MM.1S (cell line): ENCODE measurements around the gene DDX55.
"Not testable (repeated sequence)": the region's sequence is repeated elsewhere in the genome, so short reads cannot be mapped to it uniquely, and the experiment has no call there.

Experiments used
- DNase-seq: peaks from one replicate; pipeline ENCODE4 v3.0.0-alpha.2; 2015
- H2AFZ ChIP-seq: fragments of 300-600 bp; sonication (generic); 2 replicates; pipeline ENCODE4 v1.6.0; 2016; ENCODE audit warnings: antibody characterized with exemption, low read length
- H3F3A ChIP-seq: fragments of 300-600 bp; sonication (generic); 2 replicates; pipeline ENCODE4 v1.6.1; 2016; ENCODE audit warnings: mild to moderate bottlenecking, antibody characterized with exemption, low read length, moderate library complexity, mixed read lengths; ENCODE audit not compliant: insufficient read depth
- H3K27ac ChIP-seq: fragments of 300-600 bp; sonication (generic); 2 replicates; pipeline ENCODE4 v1.5.1; 2016; ENCODE audit warnings: mild to moderate bottlenecking, low read length
- H3K27me3 ChIP-seq: fragments of 300-600 bp; sonication (generic); replicated peaks from 2 replicates; pipeline ENCODE4 v1.6.0; 2016; ENCODE audit warnings: low read length; ENCODE audit not compliant: insufficient read depth
- H3K36me3 ChIP-seq: fragments of 300-600 bp; sonication (generic); replicated peaks from 2 replicates; pipeline ENCODE4 v1.6.1; 2016; ENCODE audit warnings: mild to moderate bottlenecking, low read length, mixed read lengths; ENCODE audit not compliant: insufficient read depth
- H3K4me1 ChIP-seq: fragments of 300-600 bp; sonication (generic); 2 replicates; pipeline ENCODE4 v1.6.1; 2016; ENCODE audit warnings: low read length, mixed read lengths
- H3K4me2 ChIP-seq: fragments of 300-600 bp; sonication (generic); 2 replicates; pipeline ENCODE4 v1.6.0; 2016; ENCODE audit warnings: low read depth, low read length
- H3K4me3 ChIP-seq: fragments of 300-600 bp; sonication (generic); 2 replicates; pipeline ENCODE4 v1.5.1; 2016; ENCODE audit warnings: low read length, mixed read lengths
- H3K79me2 ChIP-seq: fragments of 300-600 bp; sonication (generic); 2 replicates; pipeline ENCODE4 v1.6.1; 2016; ENCODE audit warnings: mixed run types, low read length, mixed read lengths
- H3K9ac ChIP-seq: fragments of 300-600 bp; sonication (generic); 2 replicates; pipeline ENCODE4 v1.6.1; 2016; ENCODE audit warnings: low read length, mixed read lengths
- H3K9me2 ChIP-seq: fragments of 300-600 bp; sonication (generic); replicated peaks from 2 replicates; pipeline ENCODE4 v1.6.1; 2016; ENCODE audit warnings: mild to moderate bottlenecking, low read length, mixed read lengths; ENCODE audit not compliant: insufficient read depth
- H3K9me3 ChIP-seq: fragments of 300-600 bp; sonication (generic); replicated peaks from 2 replicates; pipeline ENCODE4 v1.6.1; 2016; ENCODE audit warnings: mild to moderate bottlenecking, low read length, mixed read lengths; ENCODE audit not compliant: insufficient read depth
- H4K20me1 ChIP-seq: fragments of 300-600 bp; sonication (generic); 2 replicates; pipeline ENCODE4 v1.6.1; 2016; ENCODE audit warnings: mild to moderate bottlenecking, low read length, moderate library complexity, mixed read lengths; ENCODE audit not compliant: insufficient read depth
- EZH2 ChIP-seq: fragments of 300-600 bp; sonication (generic); optimal IDR thresholded peaks from 2 replicates; pipeline ENCODE3; 2017; ENCODE audit warnings: low read depth, mild to moderate bottlenecking, antibody characterized with exemption, low read length, mixed read lengths
- EZH2phosphoT487 ChIP-seq: fragments of 300-600 bp; sonication (generic); IDR thresholded peaks from 2 replicates; pipeline ENCODE4 v1.6.1; 2018; ENCODE audit warnings: antibody characterized with exemption, low read length
- TF ChIP-seq, protein P1 (sequence below): fragments of 300-600 bp; sonication (generic); IDR thresholded peaks from 2 replicates; pipeline ENCODE4 v1.5.1; 2016; ENCODE audit warnings: antibody characterized with exemption, low read length, mixed read lengths

Gene DDX55

DNA sequence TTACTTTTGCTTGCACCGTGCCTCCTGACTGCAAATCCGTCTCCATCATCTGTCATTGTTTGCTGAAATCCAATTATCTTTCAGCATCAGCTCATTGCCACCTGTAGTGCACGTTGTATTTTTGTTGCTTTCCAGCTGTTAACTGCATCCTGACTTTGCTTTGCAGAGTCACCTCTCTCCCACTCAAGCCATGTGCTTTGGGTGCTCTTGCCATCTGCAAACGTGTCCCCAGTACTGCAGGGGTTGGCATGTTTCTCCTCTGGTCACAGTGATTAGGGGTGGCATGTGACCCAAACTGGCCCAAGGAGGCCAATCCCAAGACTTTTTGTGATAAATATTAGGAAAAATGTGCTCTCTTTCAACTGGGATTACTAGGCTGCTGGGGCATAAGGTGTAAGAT lies 28.0 kb upstream of the DDX55 start:
- Histone ChIP-seq H2AFZ (no peak overlapping the region), H3K79me2 (no peaks in the 10 kb centered on the region), H3K9me3 (no peaks in the 10 kb centered on the region), H3K36me3 (no peaks in the 10 kb centered on the region), H3K27ac (no peak overlapping the region), H3F3A (no peaks in the 10 kb centered on the region), H3K4me3 (no peak overlapping the region), H3K9me2 (no peaks in the 10 kb centered on the region), H3K27me3 (no peaks in the 10 kb centered on the region), H3K4me2 (no peak overlapping the region), H4K20me1 (no peaks in the 10 kb centered on the region), H3K4me1 (no peaks in the 10 kb centered on the region), H3K9ac (no peak overlapping the region)
- TF ChIP-seq, protein P1, sequence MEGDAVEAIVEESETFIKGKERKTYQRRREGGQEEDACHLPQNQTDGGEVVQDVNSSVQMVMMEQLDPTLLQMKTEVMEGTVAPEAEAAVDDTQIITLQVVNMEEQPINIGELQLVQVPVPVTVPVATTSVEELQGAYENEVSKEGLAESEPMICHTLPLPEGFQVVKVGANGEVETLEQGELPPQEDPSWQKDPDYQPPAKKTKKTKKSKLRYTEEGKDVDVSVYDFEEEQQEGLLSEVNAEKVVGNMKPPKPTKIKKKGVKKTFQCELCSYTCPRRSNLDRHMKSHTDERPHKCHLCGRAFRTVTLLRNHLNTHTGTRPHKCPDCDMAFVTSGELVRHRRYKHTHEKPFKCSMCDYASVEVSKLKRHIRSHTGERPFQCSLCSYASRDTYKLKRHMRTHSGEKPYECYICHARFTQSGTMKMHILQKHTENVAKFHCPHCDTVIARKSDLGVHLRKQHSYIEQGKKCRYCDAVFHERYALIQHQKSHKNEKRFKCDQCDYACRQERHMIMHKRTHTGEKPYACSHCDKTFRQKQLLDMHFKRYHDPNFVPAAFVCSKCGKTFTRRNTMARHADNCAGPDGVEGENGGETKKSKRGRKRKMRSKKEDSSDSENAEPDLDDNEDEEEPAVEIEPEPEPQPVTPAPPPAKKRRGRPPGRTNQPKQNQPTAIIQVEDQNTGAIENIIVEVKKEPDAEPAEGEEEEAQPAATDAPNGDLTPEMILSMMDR = no peak
- TF ChIP-seq EZH2phosphoT487 = no peak
- TF ChIP-seq EZH2 = no peak
- DNase-seq = no peak

DNA sequence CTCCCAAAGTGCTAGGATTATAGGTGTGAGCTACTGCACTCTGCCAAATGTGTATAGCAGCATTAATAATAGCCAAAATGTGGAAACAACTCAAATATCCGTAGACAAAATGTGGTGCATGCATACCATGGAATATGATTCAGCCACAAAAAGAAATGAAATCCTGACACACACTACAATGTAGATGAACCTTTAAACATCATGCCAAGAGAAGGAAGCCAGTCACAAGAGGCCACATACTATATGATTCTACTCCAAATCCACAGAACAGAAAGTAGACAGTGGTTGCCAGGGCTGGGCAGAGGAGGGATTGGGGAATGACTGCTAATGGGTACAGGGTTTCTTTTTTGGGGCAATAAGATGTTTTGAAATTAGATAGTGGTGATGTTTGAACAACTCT lies 25.3 kb upstream of the DDX55 start:
- no peaks in the 10 kb centered on the region for H3F3A ChIP-seq
- H3K4me3 ChIP-seq = no peak overlapping the region
- no peak overlapping the region for H3K27ac ChIP-seq
- H3K9me2 ChIP-seq = no peaks in the 10 kb centered on the region
- TF ChIP-seq EZH2phosphoT487 (no peak), EZH2 (no peak)
- TF ChIP-seq, protein P1 = no peak
- no peak for DNase-seq
- no peaks in the 10 kb centered on the region for H3K27me3 ChIP-seq
- no peak overlapping the region for H3K4me2 ChIP-seq
- no peak overlapping the region for H2AFZ ChIP-seq
- no peaks in the 10 kb centered on the region for H3K36me3 ChIP-seq
- no peaks in the 10 kb centered on the region for H3K9me3 ChIP-seq
- H3K9ac ChIP-seq = no peak overlapping the region
- H4K20me1 ChIP-seq = no peaks in the 10 kb centered on the region
- no peaks in the 10 kb centered on the region for H3K79me2 ChIP-seq
- H3K4me1 ChIP-seq = no peaks in the 10 kb centered on the region

DNA sequence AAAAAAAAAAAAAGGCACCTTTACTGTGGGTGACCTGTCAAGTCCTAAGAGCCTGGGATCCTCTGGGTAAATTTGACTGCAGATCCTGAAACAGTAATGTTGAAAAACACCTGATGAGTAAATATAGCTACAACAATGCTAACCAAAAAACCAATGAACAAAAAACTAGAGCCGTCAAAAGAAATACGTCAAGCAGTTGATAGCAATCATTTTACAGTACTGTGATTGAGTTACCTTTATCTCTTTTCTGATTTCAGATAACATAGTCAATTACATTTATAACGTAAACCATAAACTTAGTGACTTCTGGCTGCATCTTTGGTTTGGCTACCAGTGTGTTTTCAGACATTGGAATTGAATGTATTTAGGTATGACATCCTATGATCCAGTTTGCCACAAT lies 23.7 kb upstream of the DDX55 start:
- DNase-seq = no peak
- H3K36me3 ChIP-seq = no peaks in the 10 kb centered on the region
- no peak overlapping the region for H2AFZ ChIP-seq
- no peaks in the 10 kb centered on the region for H3K27me3 ChIP-seq
- no peak overlapping the region for H3K4me2 ChIP-seq
- no peaks in the 10 kb centered on the region for H3K9me3 ChIP-seq
- TF ChIP-seq EZH2phosphoT487 = no peak
- TF ChIP-seq, protein P1 = no peak
- no peak for TF ChIP-seq EZH2
- H3K4me3 ChIP-seq = no peak overlapping the region
- H3K9ac ChIP-seq = no peak overlapping the region
- H3K79me2 ChIP-seq = 0 out of 2 replicates have a peak, but pooled peaks cover 3% of the 10 kb centered on the region
- no peaks in the 10 kb centered on the region for H4K20me1 ChIP-seq
- H3K27ac ChIP-seq = no peak overlapping the region
- no peaks in the 10 kb centered on the region for H3F3A ChIP-seq
- H3K4me1 ChIP-seq = no peaks in the 10 kb centered on the region
- no peaks in the 10 kb centered on the region for H3K9me2 ChIP-seq

DNA sequence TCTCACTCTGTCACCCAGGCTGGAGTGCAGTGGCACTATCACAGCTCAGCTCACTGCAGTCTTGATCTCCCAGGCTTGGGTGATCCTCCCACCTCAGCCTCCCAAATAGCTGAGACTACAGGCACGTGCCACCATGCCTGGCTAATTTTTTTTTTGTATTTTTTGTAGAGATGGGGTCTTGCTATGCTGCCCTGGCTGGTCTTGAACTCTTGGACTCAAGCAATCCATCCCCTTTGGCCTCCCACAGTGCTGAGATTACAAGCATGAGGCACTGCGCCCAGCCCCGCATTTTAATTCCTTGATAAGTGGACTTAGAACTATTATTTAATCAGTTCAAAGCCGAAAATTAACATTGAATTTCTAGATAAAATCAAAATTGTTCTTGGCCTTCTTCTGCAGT lies 23.1 kb upstream of the DDX55 start:
- H3K36me3 ChIP-seq, H3K79me2 ChIP-seq, H3F3A ChIP-seq, H3K4me1 ChIP-seq, H3K9ac ChIP-seq, H3K27me3 ChIP-seq, H3K27ac ChIP-seq, H3K4me3 ChIP-seq, H2AFZ ChIP-seq, DNase-seq, H3K9me2 ChIP-seq, H3K9me3 ChIP-seq, H3K4me2 ChIP-seq, H4K20me1 ChIP-seq: not testable (repeated sequence)
